Suppressor macrophage treated with lipopolysaccharide for 4 hours (primary cell): ENCODE data around the gene TRPC4AP.

Experiments used
- DNase-seq: peaks from one replicate; pipeline ENCODE4 v3.0.0-alpha.2; 2020

TRPC4AP gene

DNA sequence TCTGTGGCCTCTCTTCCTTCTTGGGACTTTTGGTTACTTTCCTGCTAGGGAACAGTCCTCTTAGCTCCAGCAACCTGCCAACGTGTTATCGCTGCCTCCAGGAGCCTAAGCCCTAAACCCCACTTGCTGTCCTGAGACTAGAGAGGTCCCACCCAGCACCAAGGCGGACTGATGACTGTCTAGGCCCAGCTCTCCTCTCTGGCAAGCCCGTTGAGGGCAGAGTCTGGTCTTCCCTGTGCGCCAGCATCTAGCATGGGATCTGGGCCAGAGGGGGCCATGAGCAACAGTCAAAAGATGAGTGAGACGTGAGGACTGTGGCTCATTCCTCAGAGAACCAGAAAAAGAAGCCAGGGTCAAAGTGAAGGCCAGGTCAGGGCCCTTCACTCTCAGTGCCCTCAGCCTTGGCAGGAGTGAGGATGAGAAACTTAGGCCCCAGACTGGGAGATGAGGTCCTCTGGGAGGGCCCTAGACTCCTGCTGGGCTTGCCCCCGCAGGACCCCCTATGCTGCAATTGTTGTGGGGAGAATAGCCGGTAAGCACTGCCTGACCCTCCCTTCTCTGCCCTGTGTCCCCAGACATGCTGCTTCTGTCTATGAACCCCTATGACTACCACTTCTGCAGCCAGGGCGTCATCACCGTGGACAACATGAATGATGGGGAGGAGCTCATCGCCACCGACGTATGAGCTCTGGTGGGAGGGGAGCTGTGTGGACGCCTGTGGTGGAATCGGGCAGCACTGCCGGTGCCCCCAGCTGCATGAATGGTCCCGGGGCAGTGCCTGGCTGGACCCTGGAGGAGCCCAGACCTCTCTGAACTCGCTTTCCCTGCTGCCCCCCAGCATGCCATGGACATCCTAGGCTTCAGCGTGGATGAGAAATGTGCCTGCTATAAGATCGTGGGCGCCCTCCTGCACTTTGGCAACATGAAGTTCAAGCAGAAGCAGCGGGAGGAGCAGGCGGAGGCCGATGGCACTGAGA is 106.0 kb downstream of the TRPC4AP start:
- DNase-seq: no peak

DNA sequence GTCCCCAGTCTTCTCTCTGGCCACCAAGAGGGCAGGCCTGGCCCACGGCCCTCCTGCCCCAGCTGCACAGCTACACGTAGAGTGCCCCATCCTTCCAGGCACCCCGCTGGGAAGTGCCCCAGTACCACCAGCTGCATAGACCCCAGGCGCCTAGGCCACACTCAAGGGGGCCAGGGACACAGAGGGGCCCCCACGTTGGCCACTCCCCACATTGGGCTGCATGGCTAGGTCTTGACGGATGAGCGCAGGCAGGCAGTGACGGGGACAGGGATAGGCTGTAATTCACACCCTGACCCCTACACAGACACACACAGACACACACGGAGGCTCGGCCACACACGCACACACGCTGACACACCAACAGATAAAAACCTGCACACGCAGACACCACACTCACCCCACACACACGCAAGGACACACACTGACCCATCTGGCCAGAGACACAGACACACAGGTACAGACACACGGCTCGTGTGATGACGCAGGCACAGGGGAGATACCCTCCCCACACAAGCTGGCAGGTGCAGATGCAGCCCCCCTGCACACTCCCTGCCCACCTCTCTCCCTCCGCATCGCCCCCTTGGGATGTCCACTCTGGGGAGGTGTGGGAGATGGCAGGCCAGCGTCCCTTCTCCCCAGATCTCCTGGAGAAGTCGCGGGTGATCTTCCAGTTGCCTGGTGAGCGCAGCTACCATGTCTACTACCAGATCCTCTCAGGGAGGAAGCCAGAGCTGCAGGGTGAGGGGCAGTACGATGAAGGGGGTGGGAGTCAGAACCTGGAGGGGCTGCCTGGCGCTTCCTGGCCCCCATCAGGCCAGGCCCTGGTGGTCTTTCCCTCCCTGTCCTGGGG is 106.9 kb downstream of the TRPC4AP start:
- DNase-seq: no peak

DNA sequence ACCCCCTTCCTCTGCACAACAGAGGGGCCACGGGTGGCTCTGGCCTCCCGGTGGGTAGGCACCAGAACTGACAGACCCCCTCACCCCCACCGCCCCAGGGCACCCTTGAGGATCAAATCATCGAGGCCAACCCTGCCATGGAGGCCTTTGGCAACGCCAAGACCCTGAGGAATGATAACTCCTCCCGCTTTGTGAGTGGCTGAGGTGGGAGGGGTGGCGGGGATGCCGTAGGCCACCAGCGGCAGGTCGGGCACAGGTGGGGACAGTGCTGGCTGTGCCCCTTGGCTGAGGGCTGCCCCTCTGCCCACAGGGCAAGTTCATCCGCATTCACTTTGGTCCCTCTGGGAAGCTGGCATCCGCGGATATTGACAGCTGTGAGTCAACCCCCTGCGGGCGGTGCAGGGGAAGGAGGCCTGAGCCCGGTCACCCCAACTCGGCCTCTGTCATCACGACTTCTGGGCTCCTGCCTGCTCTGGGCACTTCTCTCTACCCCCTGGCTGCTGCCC is 107.8 kb downstream of the TRPC4AP start:
- DNase-seq: no peak

DNA sequence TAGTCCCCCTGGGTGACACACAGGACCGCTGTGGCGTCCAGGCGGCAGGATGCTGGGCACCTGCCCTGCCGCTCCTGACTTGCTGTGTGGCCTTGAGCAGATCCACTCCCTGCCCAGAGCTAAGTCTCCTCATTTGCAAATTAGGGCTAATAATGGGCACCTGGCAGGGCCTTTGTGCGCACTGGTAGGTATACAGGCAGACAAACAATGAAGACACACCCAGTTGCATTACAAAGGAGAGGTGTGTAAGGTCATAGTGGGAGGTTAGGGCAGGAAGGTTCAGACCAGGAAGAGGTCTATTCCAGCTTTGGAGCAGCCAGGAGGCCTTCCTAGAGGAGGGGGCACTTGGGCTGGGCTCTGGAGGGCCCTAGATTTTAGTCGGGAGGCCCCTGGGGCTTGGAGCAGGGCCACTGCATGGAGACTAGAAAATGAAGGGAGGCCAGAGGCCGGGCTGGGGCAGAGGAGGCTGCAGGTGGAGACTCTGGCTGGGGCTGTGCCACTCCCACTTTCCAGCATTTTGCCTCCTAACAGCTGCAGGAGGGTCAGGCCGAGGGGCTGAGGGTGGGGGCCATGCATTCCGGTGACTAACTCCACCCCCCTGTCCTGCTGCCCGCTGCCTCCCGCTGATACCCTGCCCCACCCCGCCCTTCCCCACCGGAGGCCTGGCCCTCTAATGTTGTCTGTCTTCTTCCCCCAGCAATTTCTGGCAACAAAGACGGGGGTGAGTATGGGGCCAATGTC is 108.4 kb downstream of the TRPC4AP start:
- no peak for DNase-seq

DNA sequence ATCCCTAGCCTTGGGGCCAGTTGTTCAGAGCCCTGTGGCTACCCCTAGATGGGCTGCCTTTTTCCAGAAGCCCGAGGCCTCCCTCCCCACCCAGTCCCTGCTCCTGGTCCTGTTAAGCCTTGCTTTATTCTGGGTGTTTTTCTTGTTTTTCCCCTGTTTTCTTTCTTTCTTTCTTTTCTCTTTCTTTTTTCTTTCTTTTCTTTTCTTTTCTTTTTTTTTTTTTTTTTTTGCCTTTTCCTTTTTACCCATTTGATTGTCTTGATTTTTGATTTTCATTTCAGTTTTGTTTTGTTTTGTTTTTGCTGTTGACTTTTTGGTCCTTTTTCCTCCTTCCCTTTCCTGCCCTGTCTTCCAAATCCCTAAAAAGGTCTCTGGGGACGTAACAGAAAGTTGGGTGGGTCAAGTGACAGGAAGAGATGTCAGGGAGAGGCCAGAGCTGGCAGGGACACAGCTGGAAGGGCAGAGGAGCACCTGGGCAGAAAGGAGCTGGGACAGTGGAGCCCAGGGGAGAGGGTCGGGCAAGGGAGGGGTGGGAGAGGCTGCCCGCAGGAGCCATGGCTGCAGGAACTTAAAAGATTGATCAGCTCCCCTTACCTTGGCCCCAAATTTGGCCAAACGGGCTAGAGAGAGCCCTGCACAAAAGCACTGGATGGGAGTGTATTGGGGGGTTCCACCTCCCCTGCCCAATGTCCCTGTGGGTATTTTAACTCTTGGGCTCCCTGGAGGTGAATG is 109.4 kb downstream of the TRPC4AP start:
- DNase-seq: no peak

DNA sequence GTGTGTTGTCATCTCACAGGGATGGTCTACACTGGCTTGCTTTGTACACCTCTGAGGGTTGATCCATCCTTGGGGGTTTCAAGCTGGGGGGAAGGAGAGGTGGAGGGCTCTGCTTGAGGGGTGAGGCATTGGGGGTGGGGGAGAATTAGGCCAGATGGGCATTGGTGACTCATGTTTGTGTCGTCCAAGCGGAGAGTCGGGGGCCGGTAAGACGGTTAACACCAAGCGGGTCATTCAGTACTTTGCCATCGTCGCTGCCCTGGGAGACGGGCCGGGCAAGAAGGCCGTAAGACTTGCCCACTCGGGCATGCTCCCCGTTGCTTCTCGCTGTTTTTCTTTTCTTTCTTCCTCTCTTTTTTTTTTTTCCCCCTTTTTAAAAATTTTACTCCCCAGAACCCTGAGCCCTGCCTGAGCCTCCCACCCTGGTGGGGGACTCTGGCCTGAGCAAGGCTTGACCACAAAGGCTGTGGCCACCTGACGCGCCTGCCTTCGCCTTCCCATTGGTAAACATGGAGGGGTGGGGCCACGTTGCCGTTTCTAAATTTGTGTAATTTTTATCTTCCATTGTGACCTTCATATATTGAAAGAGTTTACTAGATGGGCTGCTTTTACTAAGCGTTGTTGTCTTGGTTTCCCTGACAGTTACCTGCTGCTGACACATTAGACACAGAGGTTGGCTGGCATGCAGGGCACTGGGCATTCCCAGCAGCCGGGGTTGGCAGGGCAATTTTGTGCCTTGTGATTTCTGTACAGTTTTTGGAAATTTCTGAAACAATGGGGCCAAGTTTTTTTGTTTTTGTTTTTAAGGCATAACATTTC is 110.1 kb downstream of the TRPC4AP start:
- DNase-seq: no peak

DNA sequence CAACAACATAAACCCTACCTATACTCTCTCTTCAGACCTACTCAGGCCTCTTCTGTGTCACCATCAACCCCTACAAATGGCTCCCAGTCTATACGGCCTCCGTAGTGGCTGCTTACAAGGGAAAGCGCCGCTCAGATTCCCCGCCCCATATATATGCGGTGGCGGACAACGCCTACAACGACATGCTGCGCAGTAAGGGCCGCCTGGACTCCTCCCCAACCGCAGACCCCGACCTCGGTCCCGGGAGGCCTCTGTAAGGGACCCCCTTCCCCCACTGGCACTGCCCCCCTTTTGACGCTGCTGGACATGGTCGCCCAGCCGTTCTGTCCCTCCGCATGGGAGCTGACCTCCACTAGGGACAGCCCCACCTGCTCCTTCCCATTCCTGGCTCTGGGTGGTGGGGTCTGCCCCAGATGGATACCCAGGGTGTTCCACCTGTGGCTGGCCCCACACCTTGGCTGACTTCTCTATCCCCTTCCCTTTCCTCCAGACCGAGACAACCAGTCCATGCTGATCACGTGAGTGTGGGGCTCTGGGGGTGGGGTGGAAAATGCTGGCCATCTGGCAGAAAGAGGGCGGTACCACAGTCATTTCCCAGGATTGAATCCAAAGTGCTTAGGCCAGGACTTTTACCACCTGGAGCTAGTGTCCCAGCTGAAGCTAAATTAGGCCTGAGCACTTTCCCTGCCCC is 111.9 kb downstream of the TRPC4AP start:
- no peak for DNase-seq

DNA sequence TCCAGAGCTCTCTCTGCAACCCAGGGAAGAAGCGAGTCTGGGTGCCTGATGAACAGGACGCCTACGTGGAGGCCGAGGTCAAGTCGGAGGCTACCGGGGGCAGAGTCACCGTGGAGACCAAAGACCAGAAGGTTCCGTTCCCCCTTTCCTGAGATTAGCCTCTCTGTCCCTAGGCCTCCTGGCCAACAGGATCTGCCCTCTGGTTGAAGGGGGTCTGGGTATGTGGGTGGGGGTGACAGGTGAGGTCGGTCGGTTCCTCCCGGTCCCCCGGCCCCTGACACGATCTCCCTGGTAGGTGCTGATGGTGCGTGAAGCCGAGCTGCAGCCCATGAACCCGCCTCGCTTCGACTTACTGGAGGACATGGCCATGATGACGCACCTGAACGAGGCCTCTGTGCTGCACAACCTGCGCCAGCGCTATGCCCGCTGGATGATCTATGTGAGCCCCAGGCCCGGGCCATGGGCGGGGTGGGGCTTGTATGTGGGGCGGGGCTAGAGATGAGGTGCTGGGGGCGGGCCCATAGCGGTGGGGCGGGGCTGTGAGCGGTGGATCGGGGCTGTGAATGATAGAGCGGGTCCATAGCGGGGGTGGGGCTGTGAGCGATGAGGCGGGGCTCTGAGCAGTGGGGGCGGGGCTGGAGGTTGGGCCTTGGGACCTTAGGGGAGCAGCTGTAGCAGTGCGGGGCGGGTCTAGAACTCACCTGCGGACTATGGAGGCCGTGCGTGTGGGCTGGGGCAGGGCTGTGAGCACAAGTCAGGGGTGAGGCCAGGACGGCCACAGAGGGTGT is 113.0 kb downstream of the TRPC4AP start:
- DNase-seq: no peak

DNA sequence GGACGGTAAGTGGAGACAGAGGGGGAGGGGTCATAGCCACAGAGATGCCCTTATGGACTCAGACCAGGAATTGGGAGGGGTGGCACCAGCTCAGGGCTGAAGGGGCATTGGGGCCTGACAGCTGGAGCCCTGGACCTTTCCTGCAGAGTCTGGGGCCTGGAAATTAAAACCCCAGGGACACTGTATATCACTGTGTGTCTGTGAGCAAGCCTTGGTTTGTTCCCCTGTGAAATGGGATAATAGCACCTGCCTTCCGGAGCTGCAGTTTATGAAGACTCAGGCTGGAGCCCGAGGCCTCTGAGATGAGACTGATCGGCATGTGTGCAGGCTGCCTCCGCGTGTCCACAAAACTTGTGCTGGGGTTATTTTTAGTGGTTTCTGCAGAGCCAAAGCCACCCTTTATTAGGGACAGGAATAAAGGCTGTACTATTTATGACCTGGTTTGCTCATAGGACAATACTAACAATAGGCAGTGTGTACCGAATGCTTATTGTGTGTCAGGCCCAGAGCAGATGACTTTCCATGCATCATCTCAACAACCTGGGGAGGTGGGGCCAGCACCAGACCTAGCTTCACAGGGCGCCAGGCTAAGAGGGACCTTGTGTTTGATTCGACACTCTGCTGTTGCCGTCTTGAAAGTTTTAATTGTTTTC is 114.4 kb downstream of the TRPC4AP start:
- no peak for DNase-seq

DNA sequence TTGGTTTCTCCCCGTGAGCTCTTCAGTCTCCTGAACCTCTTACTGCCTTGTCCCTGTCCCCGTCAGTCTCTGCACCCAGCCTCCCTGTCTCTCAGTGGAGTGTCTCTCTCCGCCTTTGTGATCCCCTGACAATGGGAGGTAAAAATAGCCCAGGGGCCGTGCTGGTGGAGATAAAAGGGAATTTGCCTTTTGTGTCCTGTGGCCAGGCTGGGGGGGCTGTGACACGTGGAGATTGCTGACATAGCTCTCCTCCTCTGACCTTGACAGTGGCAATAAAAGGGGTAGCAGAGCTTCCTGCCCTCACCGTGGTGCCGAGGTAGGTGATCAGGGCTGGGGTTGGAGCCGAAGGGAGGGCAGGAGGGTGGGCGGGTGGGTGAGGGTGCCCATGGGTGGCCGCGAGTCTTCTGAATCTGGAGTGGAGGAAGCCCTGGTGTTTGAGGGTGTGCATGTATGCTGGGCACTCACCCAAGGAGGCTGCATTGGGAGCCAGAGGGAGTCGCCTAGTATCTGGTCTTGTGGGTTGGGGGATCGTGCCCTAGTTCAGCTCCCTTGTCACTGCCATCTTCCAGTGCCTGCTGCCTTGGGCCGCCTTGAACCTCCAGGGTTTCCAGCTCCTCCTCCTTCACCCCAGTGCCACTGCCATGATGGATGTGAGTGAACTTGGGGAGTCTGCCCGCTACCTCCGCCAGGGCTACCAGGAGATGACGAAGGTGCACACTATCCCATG is 115.1 kb downstream of the TRPC4AP start:
- no peak for DNase-seq

DNA sequence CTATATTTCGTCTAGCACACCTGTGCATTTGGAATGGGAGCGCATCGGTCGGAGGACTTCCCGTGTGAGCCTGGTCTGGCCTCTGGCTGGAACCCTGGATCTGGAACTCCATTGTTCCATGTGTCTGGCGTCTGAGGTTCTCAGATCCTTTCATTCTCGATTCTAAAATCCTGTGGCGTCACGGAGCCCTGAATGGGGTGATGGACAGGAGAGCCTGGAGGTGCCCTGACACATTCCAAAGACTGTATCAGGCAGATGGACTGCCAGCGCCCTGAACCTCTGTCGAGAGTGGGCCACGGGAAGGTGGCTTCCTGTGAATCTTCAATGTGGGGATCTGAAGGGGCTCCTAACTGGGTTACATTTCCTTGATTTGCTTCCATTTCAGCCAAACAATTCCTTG is 116.3 kb downstream of the TRPC4AP start:
- no peak for DNase-seq

DNA sequence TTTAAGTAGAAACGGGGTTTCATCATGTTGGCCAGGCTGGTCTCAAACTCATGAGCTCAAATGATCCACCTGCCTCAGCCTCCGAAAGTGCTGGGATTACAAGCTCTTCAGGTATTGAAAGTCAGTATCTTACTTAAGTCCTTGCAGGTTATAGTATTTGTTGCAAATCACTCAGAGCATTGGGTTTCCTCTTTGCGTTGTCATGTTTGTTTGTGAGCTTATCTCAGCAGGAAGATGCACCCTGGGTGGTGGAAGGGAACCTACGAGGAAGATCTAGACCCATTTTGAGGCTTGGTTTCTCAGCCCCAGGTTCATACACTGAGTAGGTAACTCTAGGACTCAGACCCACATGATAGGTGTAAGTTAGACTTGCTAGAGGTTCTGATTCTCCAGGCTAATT is 118.4 kb downstream of the TRPC4AP start:
- no peak for DNase-seq

DNA sequence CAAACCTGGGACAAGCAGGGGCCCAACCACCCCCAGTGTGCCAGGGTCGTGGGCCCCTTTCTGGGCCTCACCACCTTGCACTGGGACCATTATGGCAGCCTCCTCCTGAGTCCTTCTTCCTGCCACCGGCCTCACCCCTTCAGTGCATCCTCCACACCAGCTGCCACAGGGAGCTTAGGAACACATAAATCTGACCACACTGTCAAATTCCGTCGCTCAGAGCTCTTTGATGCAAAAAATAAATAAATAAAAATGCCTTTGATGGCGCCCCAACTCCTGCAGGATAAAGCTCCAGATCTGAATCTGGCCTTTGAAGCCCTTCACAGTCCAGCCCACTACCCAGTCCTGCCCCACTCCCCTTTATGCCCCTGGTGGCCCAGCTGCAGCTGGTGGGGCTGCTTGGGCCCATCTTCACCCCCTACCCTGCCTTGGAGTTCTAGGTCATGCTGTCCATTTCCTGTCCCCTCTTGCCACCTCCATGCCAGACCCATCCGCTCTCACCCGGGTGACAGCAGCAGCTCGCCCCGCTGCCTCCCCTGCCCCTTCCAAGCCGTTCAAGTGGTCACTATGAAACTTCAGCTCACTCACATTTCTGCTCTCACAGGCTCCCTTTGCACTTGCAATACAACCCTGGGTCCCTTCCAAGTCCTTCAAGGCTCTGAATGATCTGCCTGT is 120.9 kb downstream of the TRPC4AP start:
- DNase-seq: no peak

DNA sequence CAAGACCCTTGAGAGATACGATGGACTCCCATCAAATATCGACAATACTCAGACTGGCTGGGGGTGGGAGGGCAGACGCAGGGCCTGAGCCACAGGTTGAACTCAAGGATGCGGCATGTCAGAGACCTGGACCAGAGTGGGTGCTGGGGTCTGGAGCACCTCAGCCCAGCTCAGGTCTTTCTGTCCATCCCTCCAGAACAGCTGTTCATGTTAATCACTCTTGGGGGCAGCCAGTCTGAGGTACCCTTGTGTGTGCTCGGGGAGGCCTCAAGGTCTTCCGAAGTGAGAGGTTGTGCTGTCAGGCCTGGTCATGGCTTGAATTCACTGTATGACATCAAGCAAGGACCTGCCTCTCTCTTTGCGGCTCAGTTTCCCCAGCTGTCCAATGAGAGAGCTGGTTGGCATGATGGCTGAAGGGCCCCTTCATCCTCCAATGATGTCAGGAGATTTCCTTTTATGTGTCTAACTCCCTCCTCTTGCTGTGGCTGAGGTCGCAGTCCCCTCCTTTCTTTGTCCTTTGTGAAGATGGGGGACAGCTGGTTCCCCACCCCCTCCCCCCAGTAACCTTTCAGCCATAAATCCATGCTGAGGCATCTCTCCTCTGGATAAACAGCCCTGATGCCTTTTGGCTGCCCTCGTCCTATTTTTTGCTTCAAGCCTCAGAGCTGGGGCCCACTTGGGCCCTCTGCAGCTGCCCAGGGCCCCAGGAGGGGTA is 121.6 kb downstream of the TRPC4AP start:
- no peak for DNase-seq

DNA sequence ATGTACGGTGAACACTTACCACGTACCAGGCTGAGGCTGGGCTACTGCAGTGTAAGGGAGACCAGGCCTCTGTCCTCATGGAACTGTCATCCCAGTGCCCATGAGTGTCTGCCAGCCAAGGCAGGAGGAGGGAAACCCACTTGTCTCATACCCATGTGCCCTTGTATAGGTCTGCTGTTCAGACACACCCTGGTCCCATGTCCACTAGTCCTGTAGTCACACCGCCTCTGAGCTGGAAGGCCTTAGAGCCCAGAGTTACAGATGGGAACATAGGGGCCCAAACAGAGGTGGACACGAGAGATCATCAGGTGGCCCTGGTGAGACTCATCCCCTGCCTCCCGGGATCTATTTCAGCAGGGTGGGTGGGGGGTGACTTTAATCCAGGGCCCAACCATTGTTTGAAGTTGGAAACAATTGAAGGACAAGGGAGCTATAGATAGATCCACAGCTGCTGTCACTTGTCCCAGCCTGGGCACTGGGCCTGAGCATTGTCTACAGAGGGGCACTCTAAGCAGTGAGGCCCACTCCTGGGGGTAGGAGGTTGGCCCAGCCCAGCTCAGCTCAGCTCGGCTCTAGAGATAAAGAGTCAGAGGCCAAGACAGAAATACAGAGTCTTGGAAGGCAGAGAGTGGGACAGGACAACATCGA is 122.3 kb downstream of the TRPC4AP start:
- DNase-seq: no peak

DNA sequence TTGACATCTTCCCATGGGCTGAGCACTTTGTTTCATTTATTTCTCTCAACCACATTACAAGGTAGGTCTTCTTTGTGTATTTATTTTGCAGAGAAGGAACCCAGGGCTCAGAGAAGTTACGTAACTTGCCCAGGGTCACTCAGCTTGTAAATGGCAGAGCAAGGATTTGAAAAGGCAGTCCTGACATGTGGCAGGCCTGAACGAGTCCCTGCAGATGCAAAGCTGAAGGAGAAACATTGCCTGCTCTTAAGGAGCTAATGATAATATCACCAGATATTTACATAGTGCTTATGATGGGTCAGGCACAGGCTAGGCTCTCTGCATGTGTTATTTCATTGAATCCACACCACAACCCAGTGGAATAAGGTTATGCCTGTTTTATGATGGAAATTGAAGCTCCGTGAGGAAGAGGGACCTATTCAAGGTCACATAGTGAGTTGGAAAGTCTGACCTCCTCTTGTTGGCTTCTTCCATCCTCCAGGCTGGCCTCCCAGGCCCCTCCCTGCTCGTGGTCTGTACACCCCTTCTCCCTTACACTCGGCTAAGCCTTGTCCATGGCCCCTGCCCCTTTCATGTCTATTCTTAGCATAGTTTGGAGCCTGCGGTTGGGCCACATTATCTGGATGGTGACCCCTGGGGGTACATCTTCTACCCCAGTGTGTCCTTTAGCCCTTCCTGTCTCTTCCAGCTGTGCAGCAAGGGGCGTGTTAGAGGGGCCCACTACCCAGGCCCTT is 124.4 kb downstream of the TRPC4AP start:
- no peak for DNase-seq
